Measurements from ENCODE around the gene ELMO1. TPM values are rescaled to one million over a fixed set of nuclear protein-coding genes. Genes with fewer than 3 reads are reported as not detected.
A peak's percentile ranks its signal among the peaks of the same experiment; 100 is the strongest.

The ELMO1 gene
- total RNA-seq, 2 donors from 2014 or later, result 10.9 to 56.0 TPM

DNA sequence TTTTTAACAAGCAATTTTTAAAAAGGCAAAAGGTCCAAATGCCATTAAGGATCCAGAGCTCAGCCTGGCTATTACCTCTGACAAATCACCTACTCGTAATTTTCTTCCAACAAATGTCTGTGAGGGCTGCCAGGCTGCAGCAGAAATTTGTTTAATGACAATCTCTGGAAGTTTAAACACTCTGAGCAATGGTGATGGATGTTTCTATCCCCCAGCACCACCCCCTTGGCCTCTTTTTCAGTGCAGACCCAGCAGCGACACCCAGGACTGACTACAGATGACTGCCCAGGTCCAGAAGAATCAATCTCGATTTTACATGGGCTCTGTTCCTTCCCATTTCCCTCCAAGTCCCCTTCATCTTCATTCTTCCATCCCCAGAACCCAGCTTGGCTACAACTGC lies 523.0 kb downstream of the ELMO1 start:
- H3K4me1 ChIP-seq, result peaks cover 19% of the 10 kb centered on the region

DNA sequence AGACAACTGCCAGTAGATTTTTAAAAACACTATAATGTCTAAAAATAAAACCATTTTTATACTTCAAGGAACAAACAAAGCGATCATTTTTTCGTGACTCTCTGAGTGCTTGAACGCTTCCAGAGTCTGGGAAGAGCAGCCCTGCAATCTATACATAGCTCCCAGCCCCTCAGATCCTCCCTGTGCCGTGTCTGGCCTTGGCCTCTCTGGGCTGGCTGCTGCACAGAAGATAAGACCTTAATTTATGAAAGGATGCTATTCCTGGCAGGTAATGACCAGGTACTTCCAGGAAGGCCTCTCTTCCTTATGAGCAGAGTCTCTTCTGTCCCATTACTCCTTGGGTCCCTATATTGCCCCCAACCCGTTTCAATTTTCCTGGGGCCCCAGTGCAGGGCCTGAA lies 523.5 kb downstream of the ELMO1 start:
- TF ChIP-seq POLR2A (IDR thresholded peaks at IDR 0.05), result no peak
- TF ChIP-seq, protein P1, sequence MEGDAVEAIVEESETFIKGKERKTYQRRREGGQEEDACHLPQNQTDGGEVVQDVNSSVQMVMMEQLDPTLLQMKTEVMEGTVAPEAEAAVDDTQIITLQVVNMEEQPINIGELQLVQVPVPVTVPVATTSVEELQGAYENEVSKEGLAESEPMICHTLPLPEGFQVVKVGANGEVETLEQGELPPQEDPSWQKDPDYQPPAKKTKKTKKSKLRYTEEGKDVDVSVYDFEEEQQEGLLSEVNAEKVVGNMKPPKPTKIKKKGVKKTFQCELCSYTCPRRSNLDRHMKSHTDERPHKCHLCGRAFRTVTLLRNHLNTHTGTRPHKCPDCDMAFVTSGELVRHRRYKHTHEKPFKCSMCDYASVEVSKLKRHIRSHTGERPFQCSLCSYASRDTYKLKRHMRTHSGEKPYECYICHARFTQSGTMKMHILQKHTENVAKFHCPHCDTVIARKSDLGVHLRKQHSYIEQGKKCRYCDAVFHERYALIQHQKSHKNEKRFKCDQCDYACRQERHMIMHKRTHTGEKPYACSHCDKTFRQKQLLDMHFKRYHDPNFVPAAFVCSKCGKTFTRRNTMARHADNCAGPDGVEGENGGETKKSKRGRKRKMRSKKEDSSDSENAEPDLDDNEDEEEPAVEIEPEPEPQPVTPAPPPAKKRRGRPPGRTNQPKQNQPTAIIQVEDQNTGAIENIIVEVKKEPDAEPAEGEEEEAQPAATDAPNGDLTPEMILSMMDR (IDR thresholded peaks at IDR 0.05), result no peak
- intact Hi-C loops (cut with DNase I), result no loop called here
- 71 to 73% methylated on average over 5 of the region's 5 CpGs for WGBS, 2 donors
- DNase-seq (no peak), ATAC-seq (no peak)
- Histone ChIP-seq H3K4me1 (peaks cover 19% of the 10 kb centered on the region), H3K36me3 (replicated peaks in 1 of 2; ENCODE audit: insufficient read depth in 1 of 2, low read depth in 2 of 2) (no peaks in the 10 kb centered on the region), H3K27me3 (no peaks in the 10 kb centered on the region), H3K4me3 (no peak overlapping the region), H3K9me3 (no peaks in the 10 kb centered on the region), H3K27ac (no peak overlapping the region)

More for the DNA sequence above, 523.0 kb downstream of the ELMO1 start:
- TF ChIP-seq, protein P1 (IDR thresholded peaks at IDR 0.05), result no peak
- no peak for TF ChIP-seq POLR2A (IDR thresholded peaks at IDR 0.05)
- Histone ChIP-seq H3K27ac (no peak overlapping the region), H3K4me3 (no peak overlapping the region), H3K27me3 (no peaks in the 10 kb centered on the region), H3K9me3 (no peaks in the 10 kb centered on the region), H3K36me3 (replicated peaks in 1 of 2; ENCODE audit: insufficient read depth in 1 of 2, low read depth in 2 of 2) (no peaks in the 10 kb centered on the region)
- intact Hi-C loops (cut with DNase I), result no loop called here
- 68 to 84% methylated on average over 3 of the region's 3 CpGs for WGBS, 2 donors
- ATAC-seq, result no peak
- DNase-seq, result no peak

DNA sequence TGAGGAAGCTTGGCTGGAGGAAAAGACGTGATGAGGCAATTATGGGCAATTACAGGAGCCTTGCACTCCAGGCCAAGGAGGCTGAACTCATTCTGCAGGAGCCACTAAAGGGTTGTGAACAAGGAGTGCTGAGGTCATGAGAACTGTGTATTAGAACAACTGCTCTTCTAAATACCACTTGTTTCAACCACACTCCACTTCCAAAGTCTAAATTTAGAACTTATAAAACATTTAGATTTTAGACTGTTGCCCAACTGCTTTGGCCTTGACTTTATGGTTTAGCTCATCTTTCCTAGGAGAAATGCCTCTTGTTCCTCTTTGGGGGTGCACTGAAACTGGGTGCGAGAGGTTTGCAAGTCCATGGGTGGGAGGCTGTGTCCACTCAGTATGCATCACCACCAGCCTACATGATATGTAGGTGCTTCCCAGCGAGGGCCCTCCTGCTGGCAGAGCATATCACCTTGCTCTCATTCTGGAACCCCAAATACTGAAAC lies 524.7 kb downstream of the ELMO1 start:
- TF ChIP-seq POLR2A (IDR thresholded peaks at IDR 0.05), result no peak
- TF ChIP-seq, protein P1 (IDR thresholded peaks at IDR 0.05), result no peak
- intact Hi-C loops (cut with DNase I), result no loop called here
- DNase-seq (no peak), ATAC-seq (peak; percentile 33)
- Histone ChIP-seq H3K36me3 (replicated peaks in 1 of 2; ENCODE audit: insufficient read depth in 1 of 2, low read depth in 2 of 2) (no peaks in the 10 kb centered on the region), H3K4me1 (peaks cover 18% of the 10 kb centered on the region), H3K4me3 (no peak overlapping the region), H3K27me3 (no peaks in the 10 kb centered on the region), H3K9me3 (no peaks in the 10 kb centered on the region), H3K27ac (no peak overlapping the region)
- WGBS, 2 donors, result 76 to 84% methylated on average over 3 of the region's 3 CpGs

DNA sequence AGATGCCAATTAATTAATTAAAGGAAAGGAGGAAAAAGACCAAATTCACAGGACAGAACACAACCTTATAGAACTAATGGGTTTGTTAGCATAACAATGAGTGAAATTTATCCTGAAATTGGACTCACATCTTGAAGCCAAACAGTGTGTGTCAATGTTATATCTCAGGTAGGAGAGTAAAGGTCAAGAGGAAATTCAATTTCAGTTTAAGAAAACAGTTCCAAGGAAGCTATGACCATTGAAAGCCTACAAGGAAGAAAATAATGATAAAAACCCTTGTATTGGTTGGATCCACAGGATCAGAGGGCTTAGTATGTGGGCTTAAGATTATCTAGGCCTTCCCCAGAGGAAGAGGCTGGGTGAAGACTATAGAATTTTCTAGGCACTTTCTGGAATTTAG lies 525.5 kb downstream of the ELMO1 start:
- no peak for ATAC-seq
- H3K27ac ChIP-seq, result no peak overlapping the region

DNA sequence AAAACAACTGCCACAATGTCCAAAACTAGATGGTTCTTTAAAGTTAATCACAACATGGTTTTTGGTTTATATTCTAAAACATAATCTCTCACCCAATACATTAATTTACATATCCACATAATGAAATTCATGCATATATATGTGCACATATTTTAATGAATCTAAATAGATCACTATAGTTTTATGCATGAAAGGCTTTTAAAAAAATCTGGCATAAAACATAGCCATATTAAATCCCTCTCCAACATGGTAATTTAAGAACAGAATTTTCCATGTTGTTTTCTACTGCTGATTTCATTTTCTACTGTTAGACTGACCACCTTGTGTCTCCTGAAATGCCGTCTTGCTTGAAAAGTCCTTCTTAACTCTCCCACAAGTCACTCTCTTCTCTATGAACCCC lies 528.2 kb downstream of the ELMO1 start:
- Histone ChIP-seq H3K36me3 (replicated peaks in 1 of 2; ENCODE audit: insufficient read depth in 1 of 2, low read depth in 2 of 2) (no peaks in the 10 kb centered on the region), H3K27ac (no peak overlapping the region), H3K4me1 (peaks cover 8% of the 10 kb centered on the region), H3K27me3 (no peaks in the 10 kb centered on the region), H3K4me3 (no peak overlapping the region), H3K9me3 (no peaks in the 10 kb centered on the region)
- DNase-seq (no peak), ATAC-seq (no peak)
- TF ChIP-seq, protein P1 (IDR thresholded peaks at IDR 0.05), result no peak
- no peak for TF ChIP-seq POLR2A (IDR thresholded peaks at IDR 0.05)
- intact Hi-C loops (cut with DNase I), result no loop called here
- 84 to 96% methylated on average over 1 of the region's 1 CpG for WGBS, 2 donors

More for the DNA sequence above, 525.5 kb downstream of the ELMO1 start:
- no peaks in the 10 kb centered on the region for H3K36me3 ChIP-seq (replicated peaks in 1 of 2; ENCODE audit: insufficient read depth in 1 of 2, low read depth in 2 of 2)
- H3K9me3 ChIP-seq, result no peaks in the 10 kb centered on the region
- H3K27me3 ChIP-seq, result no peaks in the 10 kb centered on the region
- no peak for DNase-seq
- no peak for TF ChIP-seq POLR2A (IDR thresholded peaks at IDR 0.05)
- H3K4me1 ChIP-seq, result peaks cover 10% of the 10 kb centered on the region
- H3K4me3 ChIP-seq, result no peak overlapping the region
- intact Hi-C loops (cut with DNase I), result no loop called here

All from body of pancreas (tissue), 4 donors.